GM15510 (cell line): ENCODE measurements around the gene VAV2.

ENCODE experiments used
- POLR2A ChIP-seq: IDR thresholded peaks from 3 replicates; pipeline ENCODE4 v1.6.1; 2011; ENCODE audit warnings: borderline replicate concordance; ENCODE audit not compliant: insufficient read length; ENCODE audit errors: extremely low read depth

Gene VAV2

GRCh38 chr9:133994353-133995011 lies 2.4 kb upstream of the VAV2 start:
- no peak for TF ChIP-seq POLR2A

- no peak for TF ChIP-seq POLR2A
Observed at GRCh38 chr9:133993635-133994253, 1.6 kb upstream of the VAV2 start.

GRCh38 chr9:133992780-133993634 lies 883 bp upstream of the VAV2 start:
- no peak for TF ChIP-seq POLR2A

GRCh38 chr9:133991214-133991921 lies 756 bp downstream of the VAV2 start:
- peak; percentile 8 for TF ChIP-seq POLR2A

- TF ChIP-seq POLR2A = no peak
Observed at GRCh38 chr9:133990366-133991213, 1.5 kb downstream of the VAV2 start.

GRCh38 chr9:133989625-133990365 lies 2.3 kb downstream of the VAV2 start:
- no peak for TF ChIP-seq POLR2A

GRCh38 chr9:133987946-133988665 lies 4.0 kb downstream of the VAV2 start:
- no peak for TF ChIP-seq POLR2A

GRCh38 chr9:133987446-133987788 lies 4.7 kb downstream of the VAV2 start:
- no peak for TF ChIP-seq POLR2A

GRCh38 chr9:133986774-133987445 lies 5.2 kb downstream of the VAV2 start:
- no peak for TF ChIP-seq POLR2A

- no peak for TF ChIP-seq POLR2A
Observed at GRCh38 chr9:133986061-133986460, 6.1 kb downstream of the VAV2 start.

GRCh38 chr9:133982971-133983720 lies 9.0 kb downstream of the VAV2 start:
- TF ChIP-seq POLR2A = no peak
